Dermis blood vessel endothelial cell (primary cell): Measurements from ENCODE around the gene C2orf92. TPM values are rescaled to one million over a fixed set of nuclear protein-coding genes. Genes with fewer than 3 reads are reported as not detected.

Experiments used
- DNase-seq: peaks from one replicate; pipeline ENCODE4 v3.0.0; 2010
- total RNA-seq: library from RNA; depleted of rRNA; stranded (reverse); fragments of >200 nt; gene quantifications from 2 replicates; pipeline ENCODE4 v1.2.3, GENCODE V29; 2014

C2orf92 gene
- total RNA-seq, 1 donor from 2014 or later: 3.4 TPM

- no peak for DNase-seq
Measured at GRCh38 chr2:97747285-97747684, 77.8 kb downstream of the C2orf92 start.

DNA sequence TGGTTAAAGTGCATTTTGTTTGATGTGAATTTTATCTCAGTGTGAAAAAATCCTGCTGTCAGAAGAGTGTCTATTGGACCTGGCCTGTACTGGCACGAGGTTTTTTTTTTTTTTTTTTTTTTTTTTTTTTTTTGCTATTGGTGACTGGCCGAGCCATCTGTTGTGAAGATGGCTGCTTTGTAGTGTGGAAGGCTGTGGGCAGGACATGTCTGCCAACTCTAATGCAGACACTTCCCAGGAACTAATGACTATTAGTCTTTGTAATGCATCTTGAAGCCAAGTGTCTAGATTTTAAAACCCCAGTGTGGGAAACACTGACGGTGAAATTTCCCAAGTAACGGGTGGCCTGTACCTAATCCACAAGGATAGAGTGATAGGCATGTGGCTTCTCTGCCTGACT lies 78.2 kb downstream of the C2orf92 start:
- no peak for DNase-seq

- DNase-seq: no peak
Measured at GRCh38 chr2:97749581-97749980, 80.1 kb downstream of the C2orf92 start.

- no peak for DNase-seq
Measured at GRCh38 chr2:97750017-97750416, 80.5 kb downstream of the C2orf92 start.

DNA sequence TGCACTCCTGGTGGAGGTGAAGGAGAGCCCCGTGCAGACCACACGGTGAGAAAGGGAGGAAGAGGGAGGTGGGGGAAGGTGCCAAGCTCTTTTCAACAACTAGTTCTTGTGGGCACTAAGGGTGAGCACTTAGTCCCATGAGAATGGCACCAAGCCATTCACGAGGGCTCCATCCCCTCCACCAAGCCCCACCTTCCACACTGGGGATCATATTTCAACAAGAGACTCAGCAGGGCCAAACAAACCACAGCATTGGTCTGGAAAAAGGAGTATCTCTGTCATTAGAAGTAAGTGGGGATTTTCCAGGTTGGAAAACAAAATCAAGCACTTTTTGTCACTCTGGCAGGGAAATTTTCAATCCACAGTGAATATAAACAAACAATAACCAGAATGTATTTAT lies 82.2 kb downstream of the C2orf92 start:
- no peak for DNase-seq

Other genes starting within 250 kb of the C2orf92 start
- 41.0 and 67.0 TPM in 2 replicates for gene ANKRD36B, start 79.8 kb upstream of the C2orf92 start, total RNA-seq
- gene COX5B, start 23.7 kb upstream of the C2orf92 start, total RNA-seq: 148 and 337 TPM in 2 replicates
- 76.3 and 81.2 TPM in 2 replicates for gene ACTR1B, start 5.7 kb upstream of the C2orf92 start, total RNA-seq
- gene ZAP70, start 43.9 kb downstream of the C2orf92 start, total RNA-seq: 0.09 TPM in 1 of 2 replicates, not detected in the other